ENCODE results near the gene ARMH4.
"Not testable (repeated sequence)": the region's sequence is repeated elsewhere in the genome, so short reads cannot be mapped to it uniquely, and the experiment has no call there.

Gene ARMH4

GRCh38 chr14:58130116-58130782 is 21.8 kb downstream of the ARMH4 start:
- H3K27ac ChIP-seq = no peak overlapping the region
- no peaks in the 10 kb centered on the region for H3K36me3 ChIP-seq (ENCODE audit: control insufficient read depth, insufficient read depth, low read length)
- H3K4me2 ChIP-seq (ENCODE audit: low read length) = no peak overlapping the region
- H3K9me3 ChIP-seq (ENCODE audit: control insufficient read depth, low read length) = no peaks in the 10 kb centered on the region
- H3K27me3 ChIP-seq (ENCODE audit: control insufficient read depth, insufficient read depth, low read length) = no peaks in the 10 kb centered on the region
- H3K9ac ChIP-seq = no peak overlapping the region
- no peak overlapping the region for H3K4me3 ChIP-seq (ENCODE audit: low read depth, low read length)
- peaks cover 5% of the 10 kb centered on the region for H3K79me2 ChIP-seq
- TF ChIP-seq, protein P1, sequence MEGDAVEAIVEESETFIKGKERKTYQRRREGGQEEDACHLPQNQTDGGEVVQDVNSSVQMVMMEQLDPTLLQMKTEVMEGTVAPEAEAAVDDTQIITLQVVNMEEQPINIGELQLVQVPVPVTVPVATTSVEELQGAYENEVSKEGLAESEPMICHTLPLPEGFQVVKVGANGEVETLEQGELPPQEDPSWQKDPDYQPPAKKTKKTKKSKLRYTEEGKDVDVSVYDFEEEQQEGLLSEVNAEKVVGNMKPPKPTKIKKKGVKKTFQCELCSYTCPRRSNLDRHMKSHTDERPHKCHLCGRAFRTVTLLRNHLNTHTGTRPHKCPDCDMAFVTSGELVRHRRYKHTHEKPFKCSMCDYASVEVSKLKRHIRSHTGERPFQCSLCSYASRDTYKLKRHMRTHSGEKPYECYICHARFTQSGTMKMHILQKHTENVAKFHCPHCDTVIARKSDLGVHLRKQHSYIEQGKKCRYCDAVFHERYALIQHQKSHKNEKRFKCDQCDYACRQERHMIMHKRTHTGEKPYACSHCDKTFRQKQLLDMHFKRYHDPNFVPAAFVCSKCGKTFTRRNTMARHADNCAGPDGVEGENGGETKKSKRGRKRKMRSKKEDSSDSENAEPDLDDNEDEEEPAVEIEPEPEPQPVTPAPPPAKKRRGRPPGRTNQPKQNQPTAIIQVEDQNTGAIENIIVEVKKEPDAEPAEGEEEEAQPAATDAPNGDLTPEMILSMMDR (IDR thresholded peaks at IDR 0.05) = no peak
- no peak overlapping the region for H2AFZ ChIP-seq
- no peaks in the 10 kb centered on the region for H3K4me1 ChIP-seq

DNA sequence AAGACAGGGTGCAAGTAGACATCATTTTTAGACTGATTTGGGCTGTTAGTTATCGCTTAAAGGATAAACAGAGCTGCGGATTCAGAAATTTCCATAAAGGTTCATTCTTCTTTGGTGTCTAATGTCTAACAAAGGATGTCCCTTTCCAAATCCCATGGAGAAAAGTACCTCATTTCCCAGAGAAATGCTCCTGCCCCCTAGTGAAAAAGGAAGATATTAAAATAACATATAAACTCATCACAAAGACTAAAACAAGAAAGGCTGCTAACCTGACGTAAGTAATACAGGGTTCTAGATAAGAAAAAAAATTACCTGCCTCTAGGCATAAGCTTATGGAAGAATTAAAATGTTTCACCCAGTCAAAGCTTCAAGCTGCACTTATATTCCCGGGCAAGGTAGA is 22.8 kb downstream of the ARMH4 start:
- TF ChIP-seq, protein P1 (IDR thresholded peaks at IDR 0.05) = no peak
- Histone ChIP-seq H3K36me3 (ENCODE audit: control insufficient read depth, insufficient read depth, low read length) (no peaks in the 10 kb centered on the region), H2AFZ (no peak overlapping the region), H3K9ac (no peak overlapping the region), H3K27ac (no peak overlapping the region), H3K9me3 (ENCODE audit: control insufficient read depth, low read length) (no peaks in the 10 kb centered on the region), H3K4me3 (ENCODE audit: low read depth, low read length) (no peak overlapping the region), H3K4me2 (ENCODE audit: low read length) (no peak overlapping the region), H3K79me2 (peaks cover 5% of the 10 kb centered on the region), H3K27me3 (ENCODE audit: control insufficient read depth, insufficient read depth, low read length) (no peaks in the 10 kb centered on the region), H3K4me1 (no peaks in the 10 kb centered on the region)

GRCh38 chr14:58128416-58128815 is 23.6 kb downstream of the ARMH4 start:
- no peak overlapping the region for H2AFZ ChIP-seq
- H3K27me3 ChIP-seq (ENCODE audit: control insufficient read depth, insufficient read depth, low read length) = no peaks in the 10 kb centered on the region
- H3K9ac ChIP-seq = no peak overlapping the region
- no peaks in the 10 kb centered on the region for H3K36me3 ChIP-seq (ENCODE audit: control insufficient read depth, insufficient read depth, low read length)
- H3K9me3 ChIP-seq (ENCODE audit: control insufficient read depth, low read length) = no peaks in the 10 kb centered on the region
- no peak overlapping the region for H3K27ac ChIP-seq
- peaks cover 5% of the 10 kb centered on the region for H3K79me2 ChIP-seq
- no peak overlapping the region for H3K4me2 ChIP-seq (ENCODE audit: low read length)
- no peaks in the 10 kb centered on the region for H3K4me1 ChIP-seq
- H3K4me3 ChIP-seq (ENCODE audit: low read depth, low read length) = no peak overlapping the region
- TF ChIP-seq, protein P1 (IDR thresholded peaks at IDR 0.05) = no peak

DNA sequence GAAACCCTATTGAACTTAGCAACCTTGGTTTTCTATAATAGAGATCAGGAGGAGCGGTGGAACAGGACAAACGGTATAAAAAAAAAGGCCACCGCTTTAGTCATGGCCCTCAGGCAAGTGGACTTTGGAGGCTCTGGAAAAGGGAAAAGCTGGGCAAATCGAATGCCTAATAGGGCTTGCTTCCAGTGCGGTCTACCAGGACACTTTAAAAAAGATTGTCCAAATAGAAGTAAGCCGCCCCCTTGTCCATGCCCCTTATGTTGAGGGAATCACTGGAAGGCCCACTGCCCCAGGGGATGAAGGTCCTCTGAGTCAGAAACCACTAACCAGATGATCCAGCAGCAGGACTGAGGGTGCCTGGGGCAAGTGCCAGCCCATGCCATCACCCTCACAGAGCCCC is 29.5 kb downstream of the ARMH4 start:
- H3K36me3 ChIP-seq (ENCODE audit: control insufficient read depth, insufficient read depth, low read length); H3K4me3 ChIP-seq (ENCODE audit: low read depth, low read length); H3K9ac ChIP-seq; H3K4me1 ChIP-seq; H2AFZ ChIP-seq; H3K27ac ChIP-seq; H3K4me2 ChIP-seq (ENCODE audit: low read length); H3K27me3 ChIP-seq (ENCODE audit: control insufficient read depth, insufficient read depth, low read length); H3K79me2 ChIP-seq; H3K9me3 ChIP-seq (ENCODE audit: control insufficient read depth, low read length): not testable (repeated sequence)

GRCh38 chr14:58121530-58122186 is 30.4 kb downstream of the ARMH4 start:
- H3K27me3 ChIP-seq (ENCODE audit: control insufficient read depth, insufficient read depth, low read length) = no peaks in the 10 kb centered on the region
- H3K4me1 ChIP-seq = no peaks in the 10 kb centered on the region
- no peak overlapping the region for H3K9ac ChIP-seq
- H3K79me2 ChIP-seq = no peaks in the 10 kb centered on the region
- H3K9me3 ChIP-seq (ENCODE audit: control insufficient read depth, low read length) = no peaks in the 10 kb centered on the region
- H3K27ac ChIP-seq = no peak overlapping the region
- no peak overlapping the region for H3K4me2 ChIP-seq (ENCODE audit: low read length)
- TF ChIP-seq, protein P1 (IDR thresholded peaks at IDR 0.05) = no peak
- no peak overlapping the region for H2AFZ ChIP-seq
- no peak overlapping the region for H3K4me3 ChIP-seq (ENCODE audit: low read depth, low read length)
- H3K36me3 ChIP-seq (ENCODE audit: control insufficient read depth, insufficient read depth, low read length) = no peaks in the 10 kb centered on the region

Data from parathyroid adenoma (tissue), 2 donors.